ENCODE data around the gene PHACTR4.

- TF ChIP-seq CTCF (IDR thresholded peaks at IDR 0.05) = no peak
- TF ChIP-seq POLR2AphosphoS5 (IDR thresholded peaks at IDR 0.05) = no peak
- no peak for TF ChIP-seq POLR2A (IDR thresholded peaks at IDR 0.05)
Observed at GRCh38 chr1:28339551-28339950, 30.0 kb upstream of the PHACTR4 start.

All from sigmoid colon (tissue), 4 donors.